Naive thymus-derived CD4-positive, alpha-beta T cell (primary cell): ENCODE data around the gene ACTG2. TPM values are rescaled to one million over a fixed set of nuclear protein-coding genes. Genes with fewer than 3 reads are reported as not detected.
A peak's percentile ranks its signal among the peaks of the same experiment; 100 is the strongest.
"Not testable (repeated sequence)": the region's sequence is repeated elsewhere in the genome, so short reads cannot be mapped to it uniquely, and the experiment has no call there.

Experiments used
- ATAC-seq: fragments of 150-1000 bp; cut with Tn5 transposase; 2 replicates; pipeline ENCODE4 v1.10.0; 2021; ENCODE audit warnings: mild to moderate bottlenecking, moderate library complexity
- CTCF ChIA-PET: fragments of 350-600 bp; sonication (Branson Sonifier 250); formaldehyde crosslinking; loops from one replicate; lab custom pipeline; 2021; ENCODE audit warnings: antibody characterized with exemption; lab: Charles Lee
- POLR2A ChIA-PET: fragments of 350-600 bp; sonication (Branson Sonifier 250); formaldehyde crosslinking; loops from one replicate; lab custom pipeline; 2021; ENCODE audit warnings: antibody characterized with exemption, inconsistent platforms; lab: Charles Lee
- DNase-seq, 9 donors: peaks; one replicate each; pipeline versions ENCODE4 v3.0.0 to v3.0.0-alpha.2; 2020 to 2022; ENCODE audit warnings: mixed read lengths in 1 of 9
- H3K27ac ChIP-seq: one replicate; pipeline ENCODE4 v1.7.0; 2013; ENCODE audit warnings: mild to moderate bottlenecking, low read depth, low read length, moderate library complexity
- H3K27me3 ChIP-seq, 2 donors: one replicate each; pipeline ENCODE4 v1.7.0; 2013; ENCODE audit warnings: low read length in 2 of 2, mild to moderate bottlenecking in 2 of 2, moderate library complexity in 2 of 2; ENCODE audit not compliant: control insufficient read depth in 2 of 2, insufficient read depth in 2 of 2
- H3K36me3 ChIP-seq, 3 experiments: 1 replicate in 2 of 3; 2 replicates in 1 of 3; pipeline ENCODE4 v1.7.0; 2013; ENCODE audit warnings: low read length in 3 of 3, mild to moderate bottlenecking in 3 of 3, moderate library complexity in 1 of 3; ENCODE audit not compliant: insufficient read depth in 3 of 3, control insufficient read depth in 2 of 3
- H3K4me1 ChIP-seq, 2 donors: one replicate each; pipeline ENCODE4 v1.7.0; 2013; ENCODE audit warnings: low read length in 2 of 2, mild to moderate bottlenecking in 2 of 2, moderate library complexity in 1 of 2; ENCODE audit not compliant: control insufficient read depth in 2 of 2, insufficient read depth in 2 of 2
- H3K4me3 ChIP-seq: 2 replicates; pipeline ENCODE4 v1.7.0; 2013; ENCODE audit warnings: mild to moderate bottlenecking, low read length
- H3K9me3 ChIP-seq, 3 experiments: 1 replicate in 2 of 3; 2 replicates in 1 of 3; pipeline ENCODE4 v1.7.0; 2013; ENCODE audit warnings: low read length in 3 of 3; ENCODE audit not compliant: control insufficient read depth in 2 of 3
- H3K27ac Mint-ChIP-seq, 9 donors: one replicate each; pipeline ENCODE4 v1.8.0; 2020 to 2022; ENCODE audit warnings: mixed read lengths in 9 of 9, mild to moderate bottlenecking in 8 of 9, moderate library complexity in 5 of 9, inconsistent platforms in 2 of 9
- H3K27me3 Mint-ChIP-seq, 5 donors: one replicate each; pipeline ENCODE4 v1.8.0; 2021 to 2022; ENCODE audit warnings: mixed read lengths in 5 of 5, mild to moderate bottlenecking in 1 of 5
- H3K36me3 Mint-ChIP-seq, 5 donors: one replicate each; pipeline ENCODE4 v1.8.0; 2020 to 2022; ENCODE audit warnings: mixed read lengths in 5 of 5, mild to moderate bottlenecking in 3 of 5, inconsistent platforms in 1 of 5
- H3K4me1 Mint-ChIP-seq, 7 donors: one replicate each; pipeline ENCODE4 v1.8.0; 2020 to 2022; ENCODE audit warnings: mixed read lengths in 7 of 7, mild to moderate bottlenecking in 3 of 7, inconsistent platforms in 1 of 7
- H3K4me3 Mint-ChIP-seq, 10 donors: one replicate each; pipeline ENCODE4 v1.8.0; 2020 to 2022; ENCODE audit warnings: mild to moderate bottlenecking in 10 of 10, mixed read lengths in 10 of 10, moderate library complexity in 6 of 10, inconsistent platforms in 2 of 10
- H3K9me3 Mint-ChIP-seq, 11 donors: one replicate each; pipeline ENCODE4 v1.8.0; 2020 to 2022; ENCODE audit warnings: mixed read lengths in 11 of 11, mild to moderate bottlenecking in 4 of 11, inconsistent platforms in 1 of 11, moderate library complexity in 1 of 11
- intact Hi-C, 2 donors: fragments of 100-400 bp; cut with micrococcal nuclease; formaldehyde crosslinking; loops; one replicate each; pipeline ENCODE4 v1.15.1; 2023
- polyA plus RNA-seq, 2 donors: library from polyadenylated mRNA; unstranded; fragments of 300-500 nt; fragmentation: Illumina TruSeq; gene quantifications; one replicate each; pipeline ENCODE4 v1.2.3, GENCODE V29; 2021
- total RNA-seq, 6 experiments: library from RNA in 5 of 6; stranded (reverse) in 5 of 6; gene quantifications; 1 replicate in 5 of 6; 2 replicates in 1 of 6; pipeline ENCODE4 v1.2.3 and lab custom pipeline; 2021 to 2026

The ACTG2 gene
- total and polyA plus RNA-seq, 7 experiments from 2014 or later, result not detected

- peak in 7 of 9 donors; percentile 33 to 59 (median 46) for DNase-seq
- peak overlapping the region in 8 of 10 donors; percentile 8 to 39 (median 29) for H3K4me3 Mint-ChIP-seq
- Histone ChIP-seq H3K4me3 (no peak overlapping the region), H3K27me3 (no peaks in the 10 kb centered on the region), H3K9me3 (no peaks in the 10 kb centered on the region), H3K36me3 (peaks cover 0 to 14% (median 0%) of the 10 kb centered on the region in 3 experiments), H3K4me1 (peaks cover 17 to 20% of the 10 kb centered on the region in 2 donors), H3K27ac (no peak overlapping the region)
- ChIA-PET POLR2A (interaction anchor here (1.2 to 2.0 kb wide), 4 partner anchors 9 to 239 kb away, joined by 3 to 8 read pairs (median 6); partner anchors contain the start of genes DGUOK and MOB1A), CTCF (interaction anchor here (0.8 to 1.7 kb wide), 3 partner anchors 12 to 208 kb away, joined by 3 to 7 read pairs (median 6); partner anchors contain the start of gene BOLA3)
- peaks cover 0 to 36% (median 7%) of the 10 kb centered on the region in 5 donors for H3K36me3 Mint-ChIP-seq
- peaks cover 50 to 91% (median 80%) of the 10 kb centered on the region in 7 donors for H3K4me1 Mint-ChIP-seq
- peak; percentile 78 for ATAC-seq
- intact Hi-C loops, result loop anchor here in 1 of 2 donors (1.0 kb wide), 2 partner anchors 48 to 63 kb away; no protein-coding TSS in a partner anchor
- peak overlapping the region in 7 of 9 donors; percentile 40 to 81 (median 59) for H3K27ac Mint-ChIP-seq
- peaks cover 0 to 1% (median 0%) of the 10 kb centered on the region in 11 donors for H3K9me3 Mint-ChIP-seq
- no peaks in the 10 kb centered on the region for H3K27me3 Mint-ChIP-seq
These were observed 46.6 kb downstream of the ACTG2 start for GRCh38 chr2:73939419-73939818.

DNA sequence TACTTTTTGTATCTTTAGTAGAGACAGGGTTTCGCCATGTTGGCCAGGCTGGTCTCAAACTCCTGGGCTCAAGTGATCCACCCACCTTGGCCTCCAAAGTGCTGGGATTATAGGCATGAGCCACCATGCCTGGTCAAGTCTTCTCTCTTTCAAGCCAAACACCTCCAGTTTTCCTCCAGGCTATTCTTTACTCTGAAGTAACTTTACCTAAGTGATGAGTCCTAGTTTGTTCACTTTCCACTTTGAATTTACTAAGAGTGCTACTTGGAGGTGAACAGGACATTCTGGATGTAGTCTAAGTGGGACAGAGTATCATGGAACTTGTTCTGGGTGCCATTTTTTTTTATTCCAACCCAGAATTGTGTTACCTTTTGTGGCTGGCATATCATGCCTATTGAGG, 47.3 kb downstream of the ACTG2 start:
- ATAC-seq, H3K27ac ChIP-seq, CTCF ChIA-PET, H3K27me3 Mint-ChIP-seq, POLR2A ChIA-PET, DNase-seq, H3K9me3 ChIP-seq, H3K4me3 ChIP-seq, H3K9me3 Mint-ChIP-seq, H3K27me3 ChIP-seq: not testable (repeated sequence)
- intact Hi-C loops, result loop anchor here in 1 of 2 donors (5.0 kb wide), 1 partner anchor 137 kb away; no protein-coding TSS in a partner anchor
- Histone ChIP-seq H3K4me1 (peaks cover 17 to 27% of the 10 kb centered on the region in 2 donors), H3K36me3 (peaks cover 0 to 16% (median 0%) of the 10 kb centered on the region in 3 experiments)
- Mint-ChIP-seq H3K36me3 (peaks cover 0 to 36% (median 10%) of the 10 kb centered on the region in 5 donors), H3K4me3 (peak overlapping the region in 3 of 10 donors; percentile 25 to 39 (median 28)), H3K4me1 (peaks cover 53 to 97% (median 85%) of the 10 kb centered on the region in 7 donors), H3K27ac (peak overlapping the region in 4 of 9 donors; percentile 53 to 65 (median 56))

DNA sequence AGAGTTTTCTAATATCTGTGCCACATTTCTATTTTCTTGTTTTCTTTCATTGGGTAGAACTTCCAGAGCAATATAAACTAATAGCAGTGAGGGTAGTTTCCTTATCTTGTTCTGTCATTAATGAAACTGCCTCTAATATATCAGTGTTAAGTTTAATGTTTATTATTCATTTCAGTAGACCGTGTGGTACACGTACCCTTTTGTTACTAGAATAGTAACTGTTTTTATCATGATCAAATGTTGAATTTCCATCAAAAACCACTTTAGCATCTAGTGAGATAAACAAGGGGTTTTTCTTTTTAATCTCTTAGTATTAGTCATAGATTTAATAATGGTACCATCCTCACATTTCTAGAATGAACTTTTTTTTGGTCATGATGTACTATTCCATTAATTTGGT, 49.9 kb downstream of the ACTG2 start:
- Mint-ChIP-seq H3K27me3 (no peaks in the 10 kb centered on the region), H3K36me3 (peaks cover 0 to 28% (median 9%) of the 10 kb centered on the region in 5 donors), H3K4me1 (peaks cover 41 to 97% (median 84%) of the 10 kb centered on the region in 7 donors), H3K27ac (peak overlapping the region in 2 of 9 donors; percentile 18 to 62), H3K9me3 (no peaks in the 10 kb centered on the region), H3K4me3 (no peak overlapping the region)
- DNase-seq, result no peak
- no peak for ATAC-seq
- Histone ChIP-seq H3K27ac (no peak overlapping the region), H3K27me3 (no peaks in the 10 kb centered on the region), H3K36me3 (peaks cover 0 to 19% (median 4%) of the 10 kb centered on the region in 3 experiments), H3K4me1 (peaks cover 10 to 51% of the 10 kb centered on the region in 2 donors), H3K4me3 (no peak overlapping the region), H3K9me3 (no peaks in the 10 kb centered on the region)
- POLR2A ChIA-PET, result interaction anchor here (0.7 kb wide), 1 partner anchor 73 kb away, joined by 3 read pairs; no protein-coding TSS in a partner anchor
- CTCF ChIA-PET, result no interaction called here
- intact Hi-C loops, result loop anchor here in 1 of 2 donors (5.0 kb wide), 1 partner anchor 135 kb away; no protein-coding TSS in a partner anchor

DNA sequence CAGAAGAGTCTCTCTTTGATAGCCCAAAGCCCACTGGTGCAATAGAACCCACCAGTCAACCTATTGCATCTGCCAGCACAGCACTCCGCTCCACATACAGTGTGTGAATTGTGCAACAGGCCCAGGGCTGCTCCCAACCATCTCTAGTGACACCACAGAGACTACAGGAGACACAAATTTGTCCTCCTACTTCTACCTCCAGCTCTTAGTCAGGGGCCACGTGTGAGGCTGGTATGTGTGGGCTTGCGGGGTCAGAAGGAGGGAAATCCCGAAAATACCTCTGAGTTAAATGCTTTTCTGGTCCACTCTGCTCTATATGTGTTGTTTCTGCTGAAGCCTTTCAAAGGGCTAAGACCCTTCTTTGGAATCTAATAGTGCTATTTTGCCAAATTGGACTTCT, 51.9 kb downstream of the ACTG2 start:
- Histone ChIP-seq H3K27me3 (no peaks in the 10 kb centered on the region), H3K4me3 (no peak overlapping the region), H3K27ac (peak overlapping the region; percentile 34), H3K4me1 (peaks cover 0 to 59% of the 10 kb centered on the region in 2 donors), H3K36me3 (peaks cover 0 to 20% (median 4%) of the 10 kb centered on the region in 3 experiments), H3K9me3 (no peaks in the 10 kb centered on the region)
- peak overlapping the region in 2 of 10 donors; percentile 4 to 46 for H3K4me3 Mint-ChIP-seq
- no peaks in the 10 kb centered on the region for H3K27me3 Mint-ChIP-seq
- peak overlapping the region in 8 of 9 donors; percentile 20 to 96 (median 62) for H3K27ac Mint-ChIP-seq
- peaks cover 0 to 26% (median 8%) of the 10 kb centered on the region in 5 donors for H3K36me3 Mint-ChIP-seq
- ATAC-seq, result no peak
- no peak for DNase-seq
- intact Hi-C loops, result loop anchor here in 1 of 2 donors (5.0 kb wide), 1 partner anchor 133 kb away; no protein-coding TSS in a partner anchor
- peaks cover 47 to 97% (median 84%) of the 10 kb centered on the region in 7 donors for H3K4me1 Mint-ChIP-seq
- CTCF ChIA-PET, result interaction anchor here (0.5 to 1.4 kb wide), 4 partner anchors 34 to 364 kb away, joined by 3 to 6 read pairs (median 4); no protein-coding TSS in a partner anchor
- H3K9me3 Mint-ChIP-seq, result no peaks in the 10 kb centered on the region
- POLR2A ChIA-PET, result interaction anchor here (0.6 to 1.6 kb wide), 5 partner anchors 9 to 209 kb away, joined by 3 to 5 read pairs (median 4); no protein-coding TSS in a partner anchor

DNA sequence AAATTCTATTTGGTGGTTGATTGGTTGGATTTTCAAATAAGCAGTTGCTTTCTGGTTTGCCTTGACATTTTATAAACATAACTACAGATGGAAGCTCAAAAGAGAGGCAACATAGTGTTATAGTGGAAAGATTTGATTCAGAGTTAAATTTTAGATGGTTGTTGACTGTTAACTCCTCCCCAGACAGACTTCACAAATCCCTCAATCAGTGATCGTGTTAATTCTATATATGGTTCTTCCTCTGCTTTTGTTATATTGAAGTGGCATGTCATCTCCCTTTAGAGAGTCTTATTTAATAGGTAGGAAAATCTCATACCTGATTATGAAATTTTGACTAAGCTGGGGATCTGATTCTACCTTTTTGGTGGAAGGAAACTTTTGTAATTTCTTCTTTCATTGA, 53.4 kb downstream of the ACTG2 start:
- Histone ChIP-seq H3K4me1 (peaks cover 0 to 69% of the 10 kb centered on the region in 2 donors), H3K4me3 (no peak overlapping the region), H3K9me3 (no peaks in the 10 kb centered on the region), H3K36me3 (peaks cover 8 to 28% (median 18%) of the 10 kb centered on the region in 3 experiments), H3K27me3 (no peaks in the 10 kb centered on the region), H3K27ac (peak overlapping the region; percentile 46)
- H3K4me1 Mint-ChIP-seq, result peaks cover 53 to 97% (median 84%) of the 10 kb centered on the region in 7 donors
- H3K27ac Mint-ChIP-seq, result peak overlapping the region in 8 of 9 donors; percentile 61 to 96 (median 83)
- intact Hi-C loops, result loop anchor here in 1 of 2 donors (2.0 kb wide), 1 partner anchor 57 kb away; no protein-coding TSS in a partner anchor
- ChIA-PET CTCF (no interaction called here), POLR2A (interaction anchor here (1.0 to 1.5 kb wide), 4 partner anchors 8 to 19 kb away, joined by 3 to 4 read pairs (median 4); no protein-coding TSS in a partner anchor)
- no peaks in the 10 kb centered on the region for H3K9me3 Mint-ChIP-seq
- H3K36me3 Mint-ChIP-seq, result peaks cover 5 to 24% (median 14%) of the 10 kb centered on the region in 5 donors
- H3K4me3 Mint-ChIP-seq, result peak overlapping the region in 7 of 10 donors; percentile 19 to 55 (median 30)
- ATAC-seq (peak; percentile 43), DNase-seq (peak in 2 of 9 donors; percentile 9 to 30)
- H3K27me3 Mint-ChIP-seq, result no peaks in the 10 kb centered on the region

GRCh38 chr2:73946666-73947065, 53.9 kb downstream of the ACTG2 start:
- Mint-ChIP-seq H3K4me1 (peaks cover 54 to 97% (median 84%) of the 10 kb centered on the region in 7 donors), H3K9me3 (no peaks in the 10 kb centered on the region), H3K4me3 (peak overlapping the region in 3 of 10 donors; percentile 29 to 48 (median 46)), H3K27ac (peak overlapping the region in 8 of 9 donors; percentile 61 to 96 (median 83)), H3K36me3 (peaks cover 9 to 29% (median 18%) of the 10 kb centered on the region in 5 donors), H3K27me3 (no peaks in the 10 kb centered on the region)
- intact Hi-C loops, result loop anchor here in 1 of 2 donors (2.0 kb wide), 1 partner anchor 56 kb away; no protein-coding TSS in a partner anchor
- POLR2A ChIA-PET, result interaction anchor here (1.0 to 1.5 kb wide), 3 partner anchors 9 to 19 kb away, joined by 3 to 4 read pairs (median 3); no protein-coding TSS in a partner anchor
- Histone ChIP-seq H3K4me3 (no peak overlapping the region), H3K27me3 (no peaks in the 10 kb centered on the region), H3K36me3 (peaks cover 13 to 30% (median 19%) of the 10 kb centered on the region in 3 experiments), H3K4me1 (peaks cover 0 to 73% of the 10 kb centered on the region in 2 donors), H3K9me3 (no peaks in the 10 kb centered on the region), H3K27ac (peak overlapping the region; percentile 46)
- no peak for ATAC-seq
- DNase-seq, result no peak
- CTCF ChIA-PET, result no interaction called here
